HepG2 (cell line): Measurements from ENCODE around the gene ATP10A. TPM values are rescaled to one million over a fixed set of nuclear protein-coding genes. Genes with fewer than 3 reads are reported as not detected.

Experiments used
- ATAC-seq: fragments of 200-7000 bp; cut with Tn5 transposase; 3 replicates; pipeline ENCODE4 v1.9.1; 2020; ENCODE audit warnings: mild to moderate bottlenecking, moderate library complexity
- BruUV-seq: library from RNA; stranded (reverse); fragments of 400-500 nt; replicated peaks from 2 replicates; lab custom pipeline; 2021; lab: Mats Ljungman, UMichigan
- CTCF ChIA-PET: fragments of 300-600 bp; formaldehyde crosslinking; extraction: SDS; loops from one replicate; lab custom pipeline; 2021; ENCODE audit warnings: low total read pairs, inconsistent platforms, low intra/inter-chr PET ratio; lab: Yijun Ruan, JAX
- POLR2A ChIA-PET: fragments of 350-600 bp; sonication (Branson Sonifier 250); formaldehyde crosslinking; loops from one replicate; lab custom pipeline; 2020; ENCODE audit warnings: antibody characterized with exemption, inconsistent platforms; lab: Yijun Ruan, JAX
- DNase-seq: peaks from one replicate; pipeline ENCODE4 v3.0.0-alpha.2; 2015; ENCODE audit warnings: low spot score
- FAIRE-seq: peaks from 3 replicates; lab custom pipeline; 2011; peaks lifted over from hg19 to GRCh38; lab: Jason Lieb, UNC
- H2AFZ ChIP-seq: one replicate; pipeline ENCODE4 v1.6.1; 2011; ENCODE audit warnings: low read length, inconsistent platforms
- H3K27ac ChIP-seq: fragments of 300-600 bp; 3 replicates; pipeline ENCODE4 v1.8.0; 2011; ENCODE audit warnings: mixed run types, mild to moderate bottlenecking, mixed read lengths, low read length, inconsistent platforms; ENCODE audit not compliant: insufficient read depth; ENCODE audit errors: extremely low read length
- H3K27me3 ChIP-seq, 2 experiments: fragments of 200-600 bp in 1 of 2; 2 replicates in 1 of 2; 3 replicates in 1 of 2; pipeline versions ENCODE4 v1.6.0 to v1.8.0; 2011; ENCODE audit warnings: low read length in 2 of 2, mild to moderate bottlenecking in 2 of 2, moderate library complexity in 2 of 2, inconsistent platforms in 1 of 2; ENCODE audit not compliant: insufficient read depth in 2 of 2, control insufficient read depth in 1 of 2
- H3K36me3 ChIP-seq, 2 experiments: fragments of 200-600 bp in 1 of 2; replicated peaks in 1 of 2; 2 replicates in 1 of 2; 3 replicates in 1 of 2; pipeline versions ENCODE4 v1.5.1 to v1.8.0; 2011; ENCODE audit warnings: low read length in 2 of 2, inconsistent platforms in 1 of 2; ENCODE audit not compliant: insufficient read depth in 2 of 2, control insufficient read depth in 1 of 2
- H3K4me1 ChIP-seq: 2 replicates; pipeline ENCODE4 v1.5.1; 2012; ENCODE audit warnings: low read length, inconsistent platforms; ENCODE audit not compliant: insufficient read depth
- H3K4me2 ChIP-seq: 2 replicates; pipeline ENCODE4 v1.6.0; 2011; ENCODE audit warnings: low read depth, low read length, inconsistent platforms
- H3K4me3 ChIP-seq, 3 experiments: fragments of 200-600 bp in 1 of 3; sonication (generic), shearing (Covaris generic) in 1 of 3; replicated peaks in 1 of 3; 2 replicates each; pipeline ENCODE4 v1.5.1; 2011 to 2016; ENCODE audit warnings: low read length in 3 of 3, inconsistent platforms in 2 of 3, low read depth in 2 of 3, mild to moderate bottlenecking in 2 of 3, control low read depth in 1 of 3, mixed read lengths in 1 of 3; ENCODE audit not compliant: insufficient read depth in 1 of 3
- H3K79me2 ChIP-seq: one replicate; pipeline ENCODE4 v1.6.1; 2011; ENCODE audit warnings: low read length, inconsistent platforms; ENCODE audit not compliant: insufficient read depth
- H3K9ac ChIP-seq: 2 replicates; pipeline ENCODE4 v1.6.0; 2011; ENCODE audit warnings: mild to moderate bottlenecking, low read depth, low read length, inconsistent platforms; ENCODE audit not compliant: insufficient read depth
- H3K9me3 ChIP-seq: 2 replicates; pipeline ENCODE4 v1.5.1; 2012; ENCODE audit warnings: mild to moderate bottlenecking, low read length
- H4K20me1 ChIP-seq: 2 replicates; pipeline ENCODE4 v1.6.0; 2011; ENCODE audit warnings: inconsistent platforms, mild to moderate bottlenecking, low read length, moderate library complexity; ENCODE audit not compliant: insufficient read depth
- ARID5B ChIP-seq: IDR thresholded peaks from 2 replicates; pipeline ENCODE4 v1.4.0; 2020; ENCODE audit warnings: mild to moderate bottlenecking, missing genetic modification reagents
- CENPX ChIP-seq: sonication (generic); formaldehyde crosslinking; IDR thresholded peaks from 2 replicates; pipeline ENCODE4 v1.9.0; 2021; ENCODE audit warnings: mild to moderate bottlenecking, missing genetic modification reagents, moderate library complexity
- DPF2 ChIP-seq: sonication (generic); formaldehyde crosslinking; IDR thresholded peaks from 2 replicates; pipeline ENCODE4 v1.4.0; 2020; ENCODE audit warnings: mild to moderate bottlenecking, low read depth, missing genetic modification reagents, borderline replicate concordance
- MLXIP ChIP-seq: sonication (generic); formaldehyde crosslinking; IDR thresholded peaks from 2 replicates; pipeline ENCODE4 v1.9.0; 2021; ENCODE audit warnings: missing genetic modification reagents, borderline replicate concordance
- SNAPC4 ChIP-seq: sonication (generic); formaldehyde crosslinking; IDR thresholded peaks from 2 replicates; pipeline ENCODE4 v1.4.0; 2020; ENCODE audit warnings: mild to moderate bottlenecking, missing genetic modification reagents
- TEAD3 ChIP-seq: optimal IDR thresholded peaks from 2 replicates; pipeline ENCODE3; 2016; ENCODE audit warnings: borderline replicate concordance
- ZBTB49 ChIP-seq: sonication (generic); formaldehyde crosslinking; IDR thresholded peaks from 2 replicates; pipeline ENCODE4 v1.4.0; 2020; ENCODE audit warnings: missing genetic modification reagents, borderline replicate concordance
- ZNF160 ChIP-seq: sonication (generic); formaldehyde crosslinking; IDR thresholded peaks from 2 replicates; pipeline ENCODE4 v1.8.0; 2022; ENCODE audit warnings: mild to moderate bottlenecking, inconsistent platforms, missing genetic modification reagents
- ZNF782 ChIP-seq: sonication (generic); formaldehyde crosslinking; IDR thresholded peaks from 2 replicates; pipeline ENCODE4 v1.4.0; 2020; ENCODE audit warnings: missing genetic modification reagents, mild to moderate bottlenecking, borderline replicate concordance
- WGBS: methylation state at CpG from one replicate; pipeline ENCODE4 v1.1.6; 2017; ENCODE audit warnings: low lambda C conversion rate; 5-methylcytosine and 5-hydroxymethylcytosine counted together
- in situ Hi-C: cut with HindIII; loops from 2 replicates; pipeline ENCODE4 v1.10.0; 2017; ENCODE audit warnings: low pct_unique_long_range_greater_than_20kb; ENCODE audit not compliant: extremely low pct_ligation_motif_present
- intact Hi-C: fragments of 100-400 bp; cut with micrococcal nuclease; formaldehyde crosslinking; loops from one replicate; pipeline ENCODE4 v1.10.0; 2022; ENCODE audit not compliant: unreplicated experiment
- polyA plus RNA-seq, 8 experiments: library from polyadenylated mRNA; depleted of rRNA in 3 of 8; stranded (reverse) in 7 of 8; unstranded in 1 of 8; fragments of >200 nt; fragmentation: Illumina TruSeq in 4 of 8; extraction: Trizol in 4 of 8; gene quantifications; 2 replicates each; pipeline versions ENCODE4 v1.2.1 to v1.2.3, GENCODE V29; 2011 to 2016; ENCODE audit warnings: low read depth in 4 of 8, missing spikeins in 1 of 8, mixed read lengths in 1 of 8; ENCODE audit not compliant: insufficient read depth in 1 of 8
- total RNA-seq, 5 experiments: library from RNA; depleted of rRNA; stranded (reverse); fragments of >200 nt; fragmentation: Illumina TruSeq; extraction: Trizol; gene quantifications; 2 replicates each; pipeline ENCODE4 v1.2.3, GENCODE V29; 2016; ENCODE audit warnings: low read depth in 1 of 5

The ATP10A gene
- total and polyA plus RNA-seq, 2 of the 13 experiments (the other 11 are each of a cell fraction or from before 2014, with no cell fraction given) = 0.58 to 4.2 TPM

GRCh38 chr15:25777037-25777436 lies 86.1 kb downstream of the ATP10A start:
- Histone ChIP-seq H3K9me3 (no peaks in the 10 kb centered on the region), H3K79me2 (no peaks in the 10 kb centered on the region), H3K9ac (no peak overlapping the region), H3K27ac (no peak overlapping the region), H3K4me3 (no peak overlapping the region), H3K4me1 (peaks cover 41% of the 10 kb centered on the region), H3K36me3 (no peaks in the 10 kb centered on the region), H4K20me1 (no peaks in the 10 kb centered on the region), H2AFZ (no peak overlapping the region), H3K4me2 (no peak overlapping the region), H3K27me3 (no peaks in the 10 kb centered on the region)
- ChIA-PET CTCF (no interaction called here), POLR2A (no interaction called here)
- BruUV-seq = no TSS peak
- in situ Hi-C loops = no loop called here
- no peak for FAIRE-seq
- no peak for DNase-seq
- ATAC-seq = no peak
- 64% methylated on average over 6 of the region's 11 CpGs for WGBS
- intact Hi-C loops = no loop called here
- TF ChIP-seq MLXIP (CRISPR knock-in tag) = no peak
- TF ChIP-seq TEAD3 (CRISPR knock-in tag) = no peak
- TF ChIP-seq ARID5B (CRISPR knock-in tag) = no peak
- no peak for TF ChIP-seq DPF2
- TF ChIP-seq ZNF782 = no peak
- TF ChIP-seq SNAPC4 (CRISPR knock-in tag) = no peak
- TF ChIP-seq ZBTB49 (CRISPR knock-in tag) = no peak
- no peak for TF ChIP-seq CENPX (CRISPR knock-in tag)
- TF ChIP-seq ZNF160 (CRISPR knock-in tag) = no peak
